ENCODE data around the gene GCNT4.

GCNT4 gene

GRCh38 chr5:75058986-75059535 lies 6.7 kb upstream of the GCNT4 start:
- no peak for DNase-seq (ENCODE audit: low read depth in 2 of 2)
- H3K4me3 ChIP-seq (replicated peaks in 1 of 2; ENCODE audit: low read depth in 2 of 2, low read length in 2 of 2), result no peak overlapping the region
- TF ChIP-seq CTCF (IDR thresholded peaks at IDR 0.05; ENCODE audit: low read depth, low read length), result no peak

GRCh38 chr5:75057561-75057960 lies 5.2 kb upstream of the GCNT4 start:
- DNase-seq (ENCODE audit: low read depth in 2 of 2), result no peak
- TF ChIP-seq CTCF (IDR thresholded peaks at IDR 0.05; ENCODE audit: low read depth, low read length), result no peak
- H3K4me3 ChIP-seq (replicated peaks in 1 of 2; ENCODE audit: low read depth in 2 of 2, low read length in 2 of 2), result no peak overlapping the region

- no peak for TF ChIP-seq CTCF (IDR thresholded peaks at IDR 0.05; ENCODE audit: low read depth, low read length)
- DNase-seq (ENCODE audit: low read depth in 2 of 2), result peak in 1 of 2 donors; percentile 52
- no peak overlapping the region for H3K4me3 ChIP-seq (replicated peaks in 1 of 2; ENCODE audit: low read depth in 2 of 2, low read length in 2 of 2)
These were observed 3.4 kb upstream of the GCNT4 start for GRCh38 chr5:75055727-75056144.

GRCh38 chr5:75054134-75054930 lies 2.0 kb upstream of the GCNT4 start:
- no peak for TF ChIP-seq CTCF (IDR thresholded peaks at IDR 0.05; ENCODE audit: low read depth, low read length)
- DNase-seq (ENCODE audit: low read depth in 2 of 2), result peak; percentile 61 to 64
- H3K4me3 ChIP-seq (replicated peaks in 1 of 2; ENCODE audit: low read depth in 2 of 2, low read length in 2 of 2), result peak overlapping the region; percentile 72 to 79

- peak overlapping the region; percentile 72 to 79 for H3K4me3 ChIP-seq (replicated peaks in 1 of 2; ENCODE audit: low read depth in 2 of 2, low read length in 2 of 2)
- DNase-seq (ENCODE audit: low read depth in 2 of 2), result peak; percentile 82 to 85
- TF ChIP-seq CTCF (IDR thresholded peaks at IDR 0.05; ENCODE audit: low read depth, low read length), result peak; percentile 2
These were observed 1.2 kb upstream of the GCNT4 start for GRCh38 chr5:75053304-75054133.

GRCh38 chr5:75053054-75053303 lies 621 bp upstream of the GCNT4 start:
- peak overlapping the region; percentile 72 to 79 for H3K4me3 ChIP-seq (replicated peaks in 1 of 2; ENCODE audit: low read depth in 2 of 2, low read length in 2 of 2)
- no peak for TF ChIP-seq CTCF (IDR thresholded peaks at IDR 0.05; ENCODE audit: low read depth, low read length)
- no peak for DNase-seq (ENCODE audit: low read depth in 2 of 2)

Measured in cardiac fibroblast (primary cell).